ENCODE results near the gene RRAS2. TPM values are rescaled to one million over a fixed set of nuclear protein-coding genes. Genes with fewer than 3 reads are reported as not detected.

The RRAS2 gene
- total and polyA plus RNA-seq, 10 of the 15 experiments (the other 5 are each of a cell fraction or from before 2014, with no cell fraction given), result 26.9 to 72.4 (median 45.4) TPM

DNA sequence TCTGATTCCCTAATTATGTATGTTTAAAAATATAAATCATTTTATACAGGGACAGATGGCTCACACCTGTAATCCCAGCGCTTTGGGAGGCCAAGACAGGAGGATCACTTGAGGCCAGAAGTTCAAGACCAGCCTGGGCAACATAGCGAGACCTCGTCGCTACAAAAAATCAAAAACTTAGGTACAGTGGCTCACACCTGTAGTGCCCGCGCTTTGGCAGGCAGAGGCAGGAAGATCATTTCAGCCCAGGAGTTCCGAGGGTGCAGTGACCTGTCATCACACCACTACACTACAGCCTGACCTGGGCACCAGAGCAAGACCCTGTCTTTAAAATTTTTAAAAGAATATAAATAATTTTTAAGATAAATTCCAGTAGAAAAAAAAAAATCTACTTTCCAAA lies 11.5 kb downstream of the RRAS2 start:
- FAIRE-seq, result no peak
- peaks cover 31% of the 10 kb centered on the region for H3K9me3 ChIP-seq (replicated peaks; ENCODE audit: control insufficient read depth, insufficient read depth, low read length)
- no peak overlapping the region for H3K27ac ChIP-seq (ENCODE audit: control insufficient read depth, insufficient read depth)
- BruUV-seq (replicated peaks), result no TSS peak
- TF ChIP-seq ZNF217 (IDR thresholded peaks at IDR 0.05), result no peak
- no peak for TF ChIP-seq BCL11A (IDR thresholded peaks at IDR 0.05; ENCODE audit: low read depth, low read length)
- TF ChIP-seq, protein P1, sequence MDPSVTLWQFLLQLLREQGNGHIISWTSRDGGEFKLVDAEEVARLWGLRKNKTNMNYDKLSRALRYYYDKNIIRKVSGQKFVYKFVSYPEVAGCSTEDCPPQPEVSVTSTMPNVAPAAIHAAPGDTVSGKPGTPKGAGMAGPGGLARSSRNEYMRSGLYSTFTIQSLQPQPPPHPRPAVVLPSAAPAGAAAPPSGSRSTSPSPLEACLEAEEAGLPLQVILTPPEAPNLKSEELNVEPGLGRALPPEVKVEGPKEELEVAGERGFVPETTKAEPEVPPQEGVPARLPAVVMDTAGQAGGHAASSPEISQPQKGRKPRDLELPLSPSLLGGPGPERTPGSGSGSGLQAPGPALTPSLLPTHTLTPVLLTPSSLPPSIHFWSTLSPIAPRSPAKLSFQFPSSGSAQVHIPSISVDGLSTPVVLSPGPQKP (IDR thresholded peaks at IDR 0.05; ENCODE audit: low read depth, low read length), result no peak
- TF ChIP-seq, protein P2, sequence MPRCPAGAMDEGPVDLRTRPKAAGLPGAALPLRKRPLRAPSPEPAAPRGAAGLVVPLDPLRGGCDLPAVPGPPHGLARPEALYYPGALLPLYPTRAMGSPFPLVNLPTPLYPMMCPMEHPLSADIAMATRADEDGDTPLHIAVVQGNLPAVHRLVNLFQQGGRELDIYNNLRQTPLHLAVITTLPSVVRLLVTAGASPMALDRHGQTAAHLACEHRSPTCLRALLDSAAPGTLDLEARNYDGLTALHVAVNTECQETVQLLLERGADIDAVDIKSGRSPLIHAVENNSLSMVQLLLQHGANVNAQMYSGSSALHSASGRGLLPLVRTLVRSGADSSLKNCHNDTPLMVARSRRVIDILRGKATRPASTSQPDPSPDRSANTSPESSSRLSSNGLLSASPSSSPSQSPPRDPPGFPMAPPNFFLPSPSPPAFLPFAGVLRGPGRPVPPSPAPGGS (IDR thresholded peaks at IDR 0.05; ENCODE audit: borderline replicate concordance, insufficient read depth, low read depth, low read length, poor library complexity, severe bottlenecking), result no peak
- no peak for TF ChIP-seq NBN (IDR thresholded peaks at IDR 0.05)
- TF ChIP-seq, protein P3, sequence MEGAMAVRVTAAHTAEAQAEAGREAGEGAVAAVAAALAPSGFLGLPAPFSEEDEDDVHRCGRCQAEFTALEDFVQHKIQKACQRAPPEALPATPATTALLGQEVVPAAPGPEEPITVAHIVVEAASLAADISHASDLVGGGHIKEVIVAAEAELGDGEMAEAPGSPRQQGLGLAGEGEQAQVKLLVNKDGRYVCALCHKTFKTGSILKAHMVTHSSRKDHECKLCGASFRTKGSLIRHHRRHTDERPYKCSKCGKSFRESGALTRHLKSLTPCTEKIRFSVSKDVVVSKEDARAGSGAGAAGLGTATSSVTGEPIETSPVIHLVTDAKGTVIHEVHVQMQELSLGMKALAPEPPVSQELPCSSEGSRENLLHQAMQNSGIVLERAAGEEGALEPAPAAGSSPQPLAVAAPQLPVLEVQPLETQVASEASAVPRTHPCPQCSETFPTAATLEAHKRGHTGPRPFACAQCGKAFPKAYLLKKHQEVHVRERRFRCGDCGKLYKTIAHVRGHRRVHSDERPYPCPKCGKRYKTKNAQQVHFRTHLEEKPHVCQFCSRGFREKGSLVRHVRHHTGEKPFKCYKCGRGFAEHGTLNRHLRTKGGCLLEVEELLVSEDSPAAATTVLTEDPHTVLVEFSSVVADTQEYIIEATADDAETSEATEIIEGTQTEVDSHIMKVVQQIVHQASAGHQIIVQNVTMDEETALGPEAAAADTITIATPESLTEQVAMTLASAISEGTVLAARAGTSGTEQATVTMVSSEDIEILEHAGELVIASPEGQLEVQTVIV (IDR thresholded peaks at IDR 0.05; ENCODE audit: borderline replicate concordance, partially characterized antibody), result no peak
- no peak for TF ChIP-seq MYB (IDR thresholded peaks at IDR 0.05; ENCODE audit: borderline replicate concordance, low read depth, low read length)
- no peak for TF ChIP-seq SPI1 (IDR thresholded peaks at IDR 0.05; ENCODE audit: borderline replicate concordance, insufficient read depth, low read depth, low read length)
- TF ChIP-seq, protein P4, sequence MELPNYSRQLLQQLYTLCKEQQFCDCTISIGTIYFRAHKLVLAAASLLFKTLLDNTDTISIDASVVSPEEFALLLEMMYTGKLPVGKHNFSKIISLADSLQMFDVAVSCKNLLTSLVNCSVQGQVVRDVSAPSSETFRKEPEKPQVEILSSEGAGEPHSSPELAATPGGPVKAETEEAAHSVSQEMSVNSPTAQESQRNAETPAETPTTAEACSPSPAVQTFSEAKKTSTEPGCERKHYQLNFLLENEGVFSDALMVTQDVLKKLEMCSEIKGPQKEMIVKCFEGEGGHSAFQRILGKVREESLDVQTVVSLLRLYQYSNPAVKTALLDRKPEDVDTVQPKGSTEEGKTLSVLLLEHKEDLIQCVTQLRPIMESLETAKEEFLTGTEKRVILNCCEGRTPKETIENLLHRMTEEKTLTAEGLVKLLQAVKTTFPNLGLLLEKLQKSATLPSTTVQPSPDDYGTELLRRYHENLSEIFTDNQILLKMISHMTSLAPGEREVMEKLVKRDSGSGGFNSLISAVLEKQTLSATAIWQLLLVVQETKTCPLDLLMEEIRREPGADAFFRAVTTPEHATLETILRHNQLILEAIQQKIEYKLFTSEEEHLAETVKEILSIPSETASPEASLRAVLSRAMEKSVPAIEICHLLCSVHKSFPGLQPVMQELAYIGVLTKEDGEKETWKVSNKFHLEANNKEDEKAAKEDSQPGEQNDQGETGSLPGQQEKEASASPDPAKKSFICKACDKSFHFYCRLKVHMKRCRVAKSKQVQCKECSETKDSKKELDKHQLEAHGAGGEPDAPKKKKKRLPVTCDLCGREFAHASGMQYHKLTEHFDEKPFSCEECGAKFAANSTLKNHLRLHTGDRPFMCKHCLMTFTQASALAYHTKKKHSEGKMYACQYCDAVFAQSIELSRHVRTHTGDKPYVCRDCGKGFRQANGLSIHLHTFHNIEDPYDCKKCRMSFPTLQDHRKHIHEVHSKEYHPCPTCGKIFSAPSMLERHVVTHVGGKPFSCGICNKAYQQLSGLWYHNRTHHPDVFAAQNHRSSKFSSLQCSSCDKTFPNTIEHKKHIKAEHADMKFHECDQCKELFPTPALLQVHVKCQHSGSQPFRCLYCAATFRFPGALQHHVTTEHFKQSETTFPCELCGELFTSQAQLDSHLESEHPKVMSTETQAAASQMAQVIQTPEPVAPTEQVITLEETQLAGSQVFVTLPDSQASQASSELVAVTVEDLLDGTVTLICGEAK (IDR thresholded peaks at IDR 0.05; ENCODE audit: borderline replicate concordance), result no peak
- TF ChIP-seq ZNF274 (IDR thresholded peaks at IDR 0.05; ENCODE audit: insufficient read depth, insufficient read length), result no peak
- no peak for TF ChIP-seq SUZ12 (IDR thresholded peaks at IDR 0.05; ENCODE audit: unreplicated experiment)
- H3K4me2 ChIP-seq (ENCODE audit: control insufficient read depth, insufficient read depth), result no peak overlapping the region
- H3K36me3 ChIP-seq (ENCODE audit: control insufficient read depth in 2 of 2, insufficient read depth in 2 of 2, low read length in 1 of 2), result peaks cover 0 to 4% of the 10 kb centered on the region in 2 experiments; a peak in 1 of 4 replicates
- H3K4me3 ChIP-seq, result no peak overlapping the region
- DNase-seq (ENCODE audit: low read depth, low spot score), result no peak
- POLR2A ChIA-PET, result interaction anchor here (0.9 to 1.1 kb wide), 2 partner anchors 27 to 31 kb away, joined by 3 read pairs; no protein-coding TSS in a partner anchor
- no peaks in the 10 kb centered on the region for H3K27me3 ChIP-seq (replicated peaks in 1 of 2; ENCODE audit: control insufficient read depth in 2 of 2, insufficient read depth in 2 of 2, low read length in 1 of 2)
- H3K4me1 ChIP-seq (ENCODE audit: control insufficient read depth, insufficient read depth, low read length), result no peaks in the 10 kb centered on the region; the same call in 1 of the 2 replicates
- RAD21 ChIA-PET (ENCODE audit: unreplicated experiment), result interaction anchor here (1.2 kb wide), 1 partner anchor 23 kb away, joined by 4 read pairs; no protein-coding TSS in a partner anchor
- WGBS (ENCODE audit: insufficient coverage, insufficient replicate concordance, low lambda C conversion rate, missing lambda C conversion rate), result 97% methylated on average over 7 of the region's 7 CpGs
- peaks cover 88% of the 10 kb centered on the region for H3K79me2 ChIP-seq (ENCODE audit: control insufficient read depth, insufficient read depth, low read length)
- ATAC-seq, result no peak
- no peak overlapping the region for H3K9ac ChIP-seq (ENCODE audit: control insufficient read depth, insufficient read depth, low read length)
- CTCF ChIA-PET, result interaction anchor here (0.9 to 1.3 kb wide), 2 partner anchors 39 to 43 kb away, joined by 3 to 4 read pairs; no protein-coding TSS in a partner anchor
- intact Hi-C loops (cut with micrococcal nuclease; ENCODE audit: unreplicated experiment), result no loop called here
- H4K20me1 ChIP-seq (ENCODE audit: control insufficient read depth, insufficient read depth), result no peaks in the 10 kb centered on the region
- in situ Hi-C loops (cut with MboI), result no loop called here
- H2AFZ ChIP-seq (ENCODE audit: control insufficient read depth, low read depth, low read length), result no peak overlapping the region
- SMC1A ChIA-PET (ENCODE audit: uncharacterized antibody, unreplicated experiment), result interaction anchor here (1.1 to 5.6 kb wide), 3 partner anchors 12 to 35 kb away, joined by 4 to 43 read pairs (median 12); no protein-coding TSS in a partner anchor
